NK-92 treated with Interleukin-12 subunit alpha and Interleukin-12 subunit beta, amount 100 ng/mL, for 24 hours (cell line): ENCODE results near the gene ARFGAP1.

ENCODE experiments used
- DNase-seq: peaks from one replicate; lab custom pipeline; 2025; lab: John Stamatoyannopoulos, UW

The ARFGAP1 gene

DNA sequence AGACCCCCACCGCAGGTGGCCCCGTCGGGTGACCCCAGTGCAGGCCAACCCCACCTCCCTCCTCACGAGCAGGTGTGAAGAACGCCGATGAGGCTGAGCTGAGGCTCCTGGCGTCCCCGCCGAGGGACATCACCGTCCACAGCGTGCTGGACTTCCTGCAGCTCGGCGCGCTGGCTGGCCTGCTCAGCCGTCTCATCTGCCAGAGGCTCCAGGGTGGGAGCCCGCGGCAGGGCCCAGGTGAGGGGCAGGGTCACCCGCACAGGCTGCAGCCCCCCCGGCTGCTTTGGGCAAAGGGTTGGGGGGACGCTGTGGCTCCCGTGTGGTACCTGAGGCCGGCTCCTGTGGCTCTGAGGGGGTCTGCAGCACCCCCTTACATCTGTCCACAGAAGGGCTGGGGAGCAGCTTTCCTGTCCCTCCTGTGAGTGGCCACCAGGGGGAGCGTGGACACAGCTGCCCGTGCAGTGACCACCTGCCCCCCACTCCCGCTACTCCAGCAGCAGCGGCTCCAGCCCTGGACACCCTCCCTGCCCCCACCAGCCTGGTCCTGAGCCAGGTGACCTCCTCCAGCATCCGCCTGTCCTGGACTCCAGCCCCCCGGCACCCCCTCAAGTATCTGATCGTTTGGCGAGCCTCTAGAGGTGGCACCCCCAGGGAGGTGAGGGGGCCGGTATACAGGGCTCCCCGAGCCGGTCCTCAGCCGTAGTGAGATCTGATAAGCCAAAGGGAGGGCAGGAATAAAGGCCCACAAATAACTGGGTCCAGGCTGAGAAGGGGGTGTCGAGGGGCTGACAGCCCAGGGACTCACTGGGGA is 36.9 kb downstream of the ARFGAP1 start:
- DNase-seq, result no peak

GRCh38 chr20:63310265-63310991 is 37.8 kb downstream of the ARFGAP1 start:
- DNase-seq, result no peak

DNA sequence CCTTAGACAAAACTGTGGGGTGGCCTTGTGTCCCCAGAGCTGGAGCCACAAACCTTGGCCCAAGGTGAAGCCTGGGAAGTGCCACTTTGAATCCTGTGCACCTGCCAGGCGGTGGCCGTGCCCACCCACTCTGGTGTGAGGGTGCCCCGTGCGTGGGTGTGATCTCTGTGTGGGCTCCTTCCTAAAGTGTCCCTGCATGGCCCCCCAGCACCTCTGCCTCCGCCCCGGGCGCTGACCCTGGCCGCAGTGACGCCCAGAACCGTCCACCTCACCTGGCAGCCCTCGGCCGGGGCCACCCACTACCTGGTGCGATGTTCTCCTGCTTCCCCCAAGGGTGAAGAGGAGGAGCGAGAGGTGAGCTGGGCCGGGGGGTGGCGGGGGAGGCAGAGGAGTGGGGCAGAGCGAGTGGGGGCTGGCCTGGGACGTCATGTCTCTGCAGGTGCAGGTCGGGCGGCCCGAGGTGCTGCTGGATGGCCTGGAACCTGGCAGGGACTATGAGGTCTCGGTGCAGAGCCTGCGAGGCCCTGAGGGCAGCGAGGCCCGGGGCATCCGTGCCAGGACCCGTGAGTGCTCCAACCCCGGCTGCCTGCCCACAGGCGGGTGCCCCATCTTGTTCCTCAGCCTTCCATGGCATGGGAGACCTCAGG is 38.7 kb downstream of the ARFGAP1 start:
- DNase-seq, result no peak

DNA sequence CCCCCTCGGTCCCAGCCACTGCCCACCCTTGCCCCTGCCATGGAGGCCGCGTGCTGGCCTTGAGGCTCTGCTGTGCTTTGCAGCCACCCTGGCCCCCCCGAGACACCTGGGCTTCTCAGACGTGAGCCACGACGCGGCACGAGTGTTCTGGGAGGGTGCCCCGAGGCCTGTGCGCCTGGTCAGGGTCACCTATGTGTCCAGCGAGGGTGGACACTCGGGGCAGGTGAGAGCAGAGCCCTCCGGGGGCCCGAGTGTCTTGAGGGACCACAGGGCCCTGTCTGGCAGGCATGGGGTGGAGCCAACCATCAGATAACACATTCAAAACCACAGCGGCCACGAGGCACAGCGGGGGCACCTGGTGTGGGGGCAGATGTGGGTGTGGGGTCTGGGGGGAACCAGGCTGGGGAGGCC is 39.2 kb downstream of the ARFGAP1 start:
- no peak for DNase-seq

DNA sequence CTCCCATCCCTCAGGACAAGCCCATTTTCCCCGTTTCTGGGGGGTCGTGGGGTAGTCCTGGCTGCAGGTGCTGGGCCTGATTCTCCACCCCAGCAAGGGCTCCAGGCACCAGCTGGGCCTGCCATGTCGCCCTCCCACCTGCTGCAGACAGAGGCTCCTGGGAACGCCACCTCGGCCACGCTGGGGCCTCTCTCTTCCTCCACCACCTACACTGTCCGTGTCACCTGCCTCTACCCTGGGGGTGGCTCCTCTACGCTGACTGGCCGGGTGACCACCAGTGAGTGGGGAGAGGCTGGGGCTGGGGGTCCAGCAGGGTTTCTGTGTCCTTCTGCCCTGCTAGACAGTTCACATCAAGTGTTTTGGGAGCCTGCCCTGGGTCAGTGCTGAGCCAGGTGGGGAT is 39.7 kb downstream of the ARFGAP1 start:
- DNase-seq, result no peak

DNA sequence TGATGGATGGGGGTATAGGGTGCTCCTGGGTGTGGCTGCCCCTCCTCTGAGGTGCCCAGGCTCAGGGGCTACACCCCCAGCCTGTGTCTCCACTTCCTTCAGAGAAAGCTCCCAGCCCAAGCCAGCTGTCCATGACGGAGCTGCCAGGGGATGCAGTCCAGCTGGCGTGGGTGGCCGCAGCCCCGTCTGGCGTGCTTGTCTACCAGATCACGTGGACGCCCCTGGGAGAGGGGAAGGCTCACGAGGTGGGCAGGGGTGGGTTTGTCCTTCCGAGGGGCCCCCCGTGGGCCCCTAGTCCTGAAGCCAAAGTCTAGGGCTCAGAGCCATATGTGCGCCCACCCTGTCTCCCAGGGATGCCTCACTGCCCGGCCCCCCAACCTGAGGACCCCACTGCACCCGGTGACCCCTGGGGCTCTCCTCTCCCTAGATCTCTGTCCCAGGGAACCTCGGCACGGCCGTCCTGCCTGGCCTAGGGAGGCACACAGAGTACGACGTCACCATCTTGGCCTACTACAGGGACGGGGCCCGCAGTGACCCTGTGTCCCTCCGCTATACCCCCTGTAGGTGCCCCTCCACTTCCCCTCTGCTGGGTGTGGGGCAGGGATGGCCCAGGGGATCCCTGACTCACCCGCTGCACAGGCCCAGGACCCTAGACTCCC is 40.2 kb downstream of the ARFGAP1 start:
- DNase-seq, result no peak

- no peak for DNase-seq
Measured at GRCh38 chr20:63313349-63314014, 40.9 kb downstream of the ARFGAP1 start.

GRCh38 chr20:63314015-63314471 is 41.4 kb downstream of the ARFGAP1 start:
- DNase-seq, result no peak

- DNase-seq, result no peak
Measured at GRCh38 chr20:63314566-63315239, 42.1 kb downstream of the ARFGAP1 start.

- DNase-seq, result no peak
Measured at GRCh38 chr20:63315240-63315689, 42.7 kb downstream of the ARFGAP1 start.

DNA sequence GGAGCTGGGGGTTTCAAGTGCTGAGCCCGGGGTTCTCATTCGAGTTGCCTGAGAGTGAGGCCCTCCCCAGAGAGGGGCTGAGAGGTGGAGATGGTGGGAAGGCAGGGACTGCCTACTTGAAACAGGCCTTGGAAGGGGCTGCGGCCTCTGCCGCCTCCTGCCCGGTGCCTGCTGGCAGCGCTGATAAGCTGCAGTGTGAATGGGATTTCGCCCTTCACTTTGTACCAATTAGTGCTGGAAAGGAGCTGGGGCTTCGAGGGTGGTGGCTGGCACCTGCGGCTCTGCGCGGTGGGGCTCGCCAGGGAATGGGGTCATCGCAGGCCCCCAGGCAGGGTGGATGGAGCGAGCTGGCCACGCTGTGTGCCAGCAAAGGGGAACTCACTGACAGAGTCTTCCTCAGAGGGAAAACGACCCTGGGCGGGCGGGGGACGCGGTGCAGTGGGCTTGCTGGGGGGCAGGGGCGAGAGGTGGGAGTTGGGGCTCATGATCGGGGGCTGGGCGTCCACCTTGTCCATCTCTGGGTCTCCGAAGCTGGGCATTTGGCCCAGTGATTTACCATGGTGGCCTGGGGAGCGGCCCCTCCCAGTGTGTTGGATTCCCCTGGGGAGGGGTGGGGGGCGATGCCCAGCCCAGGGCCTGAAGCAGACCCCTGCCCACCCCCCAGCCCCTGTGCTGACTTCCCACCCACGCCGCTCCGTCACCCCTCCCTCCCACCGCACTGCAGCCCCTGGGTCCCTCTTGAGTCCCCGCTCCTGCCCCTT is 43.3 kb downstream of the ARFGAP1 start:
- no peak for DNase-seq

GRCh38 chr20:63316502-63316921 is 43.9 kb downstream of the ARFGAP1 start:
- no peak for DNase-seq

DNA sequence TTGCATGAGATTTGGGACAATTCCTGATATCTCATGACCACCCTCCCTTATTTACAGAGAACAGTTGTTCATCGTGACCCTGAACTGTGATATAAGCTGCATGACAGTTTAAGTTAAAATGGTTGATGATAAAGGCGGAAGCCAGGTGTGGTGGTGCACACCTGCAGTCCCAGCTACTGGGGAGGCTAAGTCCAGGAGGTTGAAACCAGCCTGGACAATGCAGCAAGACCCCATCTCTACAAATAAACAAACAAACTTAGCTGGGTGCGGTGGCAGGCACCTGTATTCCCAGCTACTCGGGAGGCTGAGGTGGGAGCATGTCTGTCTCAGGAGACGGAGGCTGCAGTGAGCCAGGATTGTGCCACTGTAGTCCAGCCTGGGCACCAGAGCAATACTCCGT is 44.4 kb downstream of the ARFGAP1 start:
- DNase-seq, result no peak

DNA sequence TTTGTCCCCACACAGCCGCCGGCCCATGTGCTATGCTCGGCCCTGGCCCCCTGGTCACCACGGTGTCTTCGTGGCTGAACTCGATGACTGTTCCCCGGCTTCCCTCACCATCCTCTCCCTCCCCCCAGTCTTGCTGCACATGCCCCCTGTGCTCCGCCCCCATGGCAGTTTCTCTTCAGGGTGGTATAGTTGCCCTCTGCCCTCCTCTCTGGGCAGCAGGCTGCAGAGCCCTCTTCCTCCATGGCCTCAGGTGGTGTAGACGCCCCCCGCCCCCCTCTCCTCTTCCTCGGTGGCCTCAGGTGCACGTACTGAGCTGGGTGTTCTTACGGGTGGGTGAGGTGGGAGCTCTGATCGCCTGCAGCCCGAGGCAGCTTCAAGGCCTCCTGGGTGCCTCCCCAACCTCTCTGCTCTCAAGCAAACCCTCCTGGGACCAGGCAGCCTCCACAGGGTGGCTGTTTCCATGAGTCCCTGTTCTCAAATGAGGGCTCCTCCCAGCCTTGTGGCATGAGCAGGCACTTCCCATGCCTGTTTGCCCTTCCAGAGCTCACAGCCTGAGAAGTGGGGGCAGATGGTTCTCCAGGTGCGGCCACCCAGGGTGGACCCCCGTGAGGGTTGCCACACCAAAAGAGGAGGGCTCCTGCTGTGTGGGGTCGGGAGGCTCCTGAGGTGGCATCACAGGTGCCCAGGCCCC is 45.1 kb downstream of the ARFGAP1 start:
- no peak for DNase-seq

GRCh38 chr20:63318391-63319163 is 46.0 kb downstream of the ARFGAP1 start:
- no peak for DNase-seq

GRCh38 chr20:63319164-63320040 is 46.8 kb downstream of the ARFGAP1 start:
- no peak for DNase-seq

- DNase-seq, result no peak
Measured at GRCh38 chr20:63320041-63320511, 47.5 kb downstream of the ARFGAP1 start.
